ENCODE measurements around the gene PILRA. TPM values are rescaled to one million over a fixed set of nuclear protein-coding genes. Genes with fewer than 3 reads are reported as not detected.
A peak's percentile ranks its signal among the peaks of the same experiment; 100 is the strongest.

Gene PILRA
- total RNA-seq, 1 experiment from 2014 or later: 1.8 TPM

- TF ChIP-seq STAT6 (CRISPR knock-in tag; conservative IDR thresholded peaks at IDR 0.05; ENCODE audit: low read depth) (no peak), RORB (CRISPR knock-in tag; IDR thresholded peaks at IDR 0.05) (no peak), E2F4 (CRISPR knock-in tag; IDR thresholded peaks at IDR 0.05; ENCODE audit: borderline replicate concordance, low read depth) (no peak), ZNF232 (CRISPR knock-in tag; IDR thresholded peaks at IDR 0.05) (0 out of 2 replicates have a peak, but pooled peaks have one; percentile 15), ZMAT4 (CRISPR knock-in tag; IDR thresholded peaks at IDR 0.05) (peak; percentile 24; the same call in 1 of the 2 replicates), ZNF416 (CRISPR knock-in tag; IDR thresholded peaks at IDR 0.05) (peak; percentile 70; the same call in 1 of the 2 replicates), ESRRA (CRISPR knock-in tag; IDR thresholded peaks at IDR 0.05; ENCODE audit: borderline replicate concordance) (no peak), OVOL2 (CRISPR knock-in tag; IDR thresholded peaks at IDR 0.05; ENCODE audit: borderline replicate concordance) (no peak), PRRX2 (CRISPR knock-in tag; IDR thresholded peaks at IDR 0.05) (no peak), ZNF512 (CRISPR knock-in tag; IDR thresholded peaks at IDR 0.05; ENCODE audit: borderline replicate concordance) (no peak), NFE2L1 (CRISPR knock-in tag; IDR thresholded peaks at IDR 0.05) (peak; percentile 12; the same call in 1 of the 2 replicates), SP1 (CRISPR knock-in tag; conservative IDR thresholded peaks at IDR 0.05) (peak; percentile 83), GRHL2 (CRISPR knock-in tag; IDR thresholded peaks at IDR 0.05; ENCODE audit: insufficient replicate concordance, severe bottlenecking) (no peak), SMAD3 (CRISPR knock-in tag; IDR thresholded peaks at IDR 0.05; ENCODE audit: borderline replicate concordance) (peak; percentile 84), IRF2 (CRISPR knock-in tag; IDR thresholded peaks at IDR 0.05; ENCODE audit: borderline replicate concordance, low read depth) (no peak), USF1 (CRISPR knock-in tag; IDR thresholded peaks at IDR 0.05) (peak; percentile 92), HMGA2 (CRISPR knock-in tag; IDR thresholded peaks at IDR 0.05) (no peak), JAZF1 (CRISPR knock-in tag; IDR thresholded peaks at IDR 0.05) (no peak), ATF1 (CRISPR knock-in tag; IDR thresholded peaks at IDR 0.05) (no peak), TCF7 (CRISPR knock-in tag; IDR thresholded peaks at IDR 0.05; ENCODE audit: low read depth) (no peak), E2F5 (CRISPR knock-in tag; IDR thresholded peaks at IDR 0.05) (no peak), IRF1 (CRISPR knock-in tag; IDR thresholded peaks at IDR 0.05) (no peak), NFYB (CRISPR knock-in tag; conservative IDR thresholded peaks at IDR 0.05; ENCODE audit: low read depth) (no peak)
- TF ChIP-seq, protein P1, sequence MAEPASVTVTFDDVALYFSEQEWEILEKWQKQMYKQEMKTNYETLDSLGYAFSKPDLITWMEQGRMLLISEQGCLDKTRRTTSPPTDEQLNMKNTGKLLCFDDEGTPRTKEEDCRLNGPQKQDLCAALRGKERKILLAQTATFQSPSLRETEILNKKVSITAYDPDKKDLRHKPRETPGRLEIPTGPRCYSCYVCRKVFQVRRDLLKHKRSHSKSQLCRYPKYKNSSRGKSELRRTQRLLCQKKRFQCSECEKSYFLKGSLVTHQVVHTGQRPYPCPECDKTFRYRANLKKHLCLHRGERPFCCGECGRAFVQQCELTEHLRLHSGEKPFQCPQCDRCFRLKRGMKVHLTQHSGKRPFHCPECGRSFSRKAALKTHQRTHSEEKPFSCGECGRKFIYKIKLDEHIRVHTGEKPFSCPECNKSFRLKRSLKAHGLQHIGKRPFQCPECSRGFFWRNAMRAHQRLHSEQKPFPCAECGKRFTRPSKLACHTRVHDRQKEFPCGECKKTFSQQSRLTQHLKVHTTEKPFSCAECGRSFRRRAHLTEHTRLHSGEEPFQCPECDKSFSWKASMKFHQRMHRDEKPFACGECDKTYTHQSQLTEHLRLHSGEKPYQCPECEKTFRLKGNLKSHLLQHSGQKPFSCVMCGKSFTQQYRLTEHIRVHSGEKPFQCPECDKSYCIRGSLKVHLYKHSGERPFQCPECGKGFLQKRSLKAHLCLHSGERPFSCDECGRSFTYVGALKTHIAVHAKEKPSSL (CRISPR knock-in tag; conservative IDR thresholded peaks at IDR 0.05): no peak
Measured at GRCh38 chr7:100428967-100429636, 55.8 kb downstream of the PILRA start (continued).

Measured in WTC11 (cell line).